Suppressor macrophage treated with lipopolysaccharide for 1 hour (primary cell): ENCODE measurements around the gene GLP1R.
A peak's percentile ranks its signal among the peaks of the same experiment; 100 is the strongest.
"Not testable (repeated sequence)": the region's sequence is repeated elsewhere in the genome, so short reads cannot be mapped to it uniquely, and the experiment has no call there.

Experiments
- DNase-seq, 3 donors: peaks; one replicate each; pipeline ENCODE4 v3.0.0-alpha.2; 2020 to 2022

The GLP1R gene

DNA sequence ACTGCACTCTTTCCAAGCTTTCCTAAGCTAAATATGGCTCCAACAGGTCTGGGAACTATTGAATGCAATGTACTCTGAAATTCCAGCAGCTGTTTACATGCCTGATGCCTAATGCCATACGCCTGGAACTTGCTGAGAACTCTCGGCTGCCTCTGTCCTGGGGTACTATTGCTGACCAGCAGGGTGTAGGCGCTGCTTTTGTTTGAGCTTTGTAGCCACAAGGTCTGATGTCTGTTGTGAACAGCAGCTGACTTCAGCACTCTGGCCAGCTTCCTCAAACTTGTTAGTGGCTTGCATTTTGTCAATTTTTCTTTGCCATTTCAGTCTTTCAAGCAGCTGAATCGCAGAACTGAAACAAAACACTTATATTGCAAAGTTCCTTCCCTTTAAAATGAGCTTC lies 39.8 kb downstream of the GLP1R start:
- peak; percentile 63 to 70 (median 64) for DNase-seq

DNA sequence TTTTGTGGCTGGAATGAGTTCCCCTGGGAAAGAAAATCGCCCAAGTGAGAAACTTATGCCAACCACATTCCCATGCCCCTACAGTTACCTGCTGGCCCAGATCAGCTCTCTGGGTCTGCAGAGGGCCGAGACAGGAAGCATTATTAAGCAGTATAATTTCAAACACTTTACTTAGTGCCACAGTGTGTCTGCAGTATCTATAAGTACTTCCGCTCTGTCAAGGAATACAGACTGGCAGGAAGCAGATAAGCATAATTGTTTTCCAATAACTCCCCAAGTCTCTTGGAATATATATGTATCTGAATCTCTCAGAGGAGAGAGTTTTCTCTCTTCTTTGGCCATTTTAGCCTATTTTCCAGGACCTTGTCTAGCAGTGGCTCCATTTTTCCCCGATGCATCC lies 41.5 kb downstream of the GLP1R start:
- DNase-seq: no peak

DNA sequence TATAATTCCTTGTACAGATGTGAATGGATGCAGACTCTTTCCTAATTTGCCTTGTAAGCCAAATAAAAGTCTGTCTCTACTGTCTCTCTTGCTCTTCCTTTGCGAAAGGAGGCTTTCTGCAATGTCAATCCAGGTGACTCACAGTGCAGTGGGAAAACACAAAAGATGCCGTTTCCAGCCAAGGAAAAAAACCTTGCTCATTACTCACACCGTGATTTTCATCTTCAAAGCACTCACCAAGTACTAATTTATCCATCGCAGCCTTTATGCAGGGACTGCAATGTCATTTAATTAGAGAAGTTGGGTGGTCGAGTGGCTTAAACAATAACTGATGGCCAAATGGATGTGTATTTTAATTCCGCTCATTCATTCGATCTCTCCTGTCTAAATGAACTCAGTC lies 42.6 kb downstream of the GLP1R start:
- no peak for DNase-seq

DNA sequence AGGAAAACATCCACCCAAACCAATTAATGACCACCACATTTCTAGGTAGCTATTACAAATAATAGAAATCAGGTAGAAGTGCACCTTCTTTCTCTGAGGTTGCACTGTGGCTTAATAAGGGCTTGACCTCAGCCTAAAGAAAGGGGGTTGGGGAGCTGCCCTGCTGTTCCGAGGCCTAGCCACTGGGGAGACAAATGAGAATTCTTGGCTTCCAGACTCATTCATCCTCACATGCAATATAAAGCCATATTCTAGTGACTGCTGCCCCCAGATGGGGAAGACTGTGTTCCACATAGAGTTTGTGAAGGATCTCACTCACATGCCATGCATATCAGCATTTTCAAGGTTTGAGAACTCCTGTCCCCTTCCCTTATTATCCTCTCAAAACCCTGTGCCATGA lies 43.5 kb downstream of the GLP1R start:
- DNase-seq: no peak

DNA sequence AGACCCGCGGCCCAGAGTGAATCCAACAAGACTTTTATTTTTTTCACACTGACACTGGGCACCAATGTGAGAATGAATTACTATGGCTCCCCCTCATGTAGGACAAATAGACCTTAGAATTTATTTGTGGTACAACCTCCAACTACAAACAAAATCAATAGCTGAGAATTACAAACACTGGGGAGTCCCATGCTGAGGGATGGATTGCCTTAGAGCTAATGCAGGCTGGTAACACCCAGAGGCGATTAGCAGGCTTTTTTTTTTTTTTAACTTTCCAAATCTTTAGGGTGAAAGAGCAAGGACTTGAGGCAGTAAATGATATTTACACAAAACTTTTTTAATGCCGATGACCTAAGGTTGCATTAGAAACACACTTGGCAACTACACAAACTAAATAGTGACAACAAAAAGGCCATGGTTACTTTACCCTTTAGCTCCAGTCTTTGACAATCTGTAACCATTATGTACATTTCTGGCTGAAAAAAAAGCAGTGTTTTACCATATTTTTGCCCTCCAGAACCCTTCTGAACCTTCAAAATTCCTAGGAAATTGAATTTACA lies 44.6 kb downstream of the GLP1R start:
- DNase-seq: no peak

DNA sequence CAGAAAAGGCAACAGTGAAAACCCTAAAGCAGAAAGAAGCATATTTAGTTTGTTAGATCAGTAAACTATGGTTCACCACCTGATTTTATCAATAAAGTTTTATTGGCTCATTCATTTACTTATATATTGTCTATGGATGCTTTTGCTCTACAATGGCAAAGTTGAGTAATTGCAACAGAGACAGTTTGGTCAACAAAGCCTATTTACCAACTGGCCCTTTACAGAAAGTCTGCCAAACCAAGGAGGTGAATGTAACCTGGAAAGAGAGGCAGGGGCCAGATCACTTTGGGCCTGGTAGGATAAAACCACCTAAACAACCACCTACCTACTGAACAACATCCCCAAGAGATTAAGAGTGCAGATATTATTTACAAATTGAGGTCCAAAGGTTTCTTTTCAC lies 47.0 kb downstream of the GLP1R start:
- no peak for DNase-seq

DNA sequence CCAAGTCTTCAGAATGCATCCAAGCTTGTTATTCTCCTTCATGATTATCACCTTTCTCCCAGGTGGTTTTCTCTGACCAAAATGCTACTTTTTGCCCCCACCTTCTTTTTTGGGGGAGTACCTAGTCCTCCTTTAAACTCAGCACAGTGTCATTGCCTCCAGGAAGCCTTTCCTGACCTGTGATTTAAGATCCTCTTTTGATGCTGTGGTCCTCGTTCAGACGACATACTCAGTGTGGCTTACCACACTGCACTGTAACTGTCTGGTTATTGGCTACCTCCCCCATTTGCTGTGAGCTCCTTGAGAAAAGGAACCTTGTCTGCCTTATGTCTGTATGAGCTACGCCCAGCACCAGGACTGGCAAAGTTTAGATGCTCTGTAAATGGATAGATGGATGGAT lies 51.8 kb downstream of the GLP1R start:
- DNase-seq: no peak

DNA sequence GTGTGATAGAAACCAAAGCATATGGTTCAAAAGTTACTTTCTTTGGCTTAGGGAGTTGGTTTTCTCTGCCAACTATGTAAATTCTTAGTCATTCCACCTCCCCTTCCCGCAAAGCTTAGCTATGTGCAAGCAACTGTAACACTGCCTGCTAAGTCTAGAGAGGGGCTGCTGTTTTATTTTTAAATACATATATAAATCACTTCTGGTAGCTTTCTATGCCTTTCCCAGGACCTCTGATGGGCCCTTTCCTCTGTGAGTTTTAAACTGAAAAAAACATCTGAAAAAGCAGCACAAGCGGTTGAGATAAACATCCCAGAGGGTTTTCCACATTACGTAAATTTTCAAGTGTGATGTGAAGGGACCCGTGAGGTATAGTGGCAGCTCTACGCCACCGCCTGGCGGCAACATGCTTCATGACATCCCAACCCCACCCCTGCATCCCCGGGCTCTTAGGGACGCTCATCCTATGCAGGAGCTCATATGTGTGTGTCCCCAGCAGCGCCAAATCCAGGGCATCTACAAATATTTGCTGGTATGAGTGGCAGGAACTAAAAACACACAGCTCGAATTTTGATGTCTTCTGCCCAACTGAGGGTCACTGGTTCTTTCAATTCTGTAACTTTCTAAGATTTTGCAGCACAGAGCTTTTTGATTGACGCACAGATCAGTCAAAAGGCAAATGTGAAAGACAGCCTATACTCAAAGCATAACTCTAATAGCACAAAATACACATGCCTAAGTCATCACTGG lies 53.7 kb downstream of the GLP1R start:
- DNase-seq: peak; percentile 55 to 62 (median 59)

DNA sequence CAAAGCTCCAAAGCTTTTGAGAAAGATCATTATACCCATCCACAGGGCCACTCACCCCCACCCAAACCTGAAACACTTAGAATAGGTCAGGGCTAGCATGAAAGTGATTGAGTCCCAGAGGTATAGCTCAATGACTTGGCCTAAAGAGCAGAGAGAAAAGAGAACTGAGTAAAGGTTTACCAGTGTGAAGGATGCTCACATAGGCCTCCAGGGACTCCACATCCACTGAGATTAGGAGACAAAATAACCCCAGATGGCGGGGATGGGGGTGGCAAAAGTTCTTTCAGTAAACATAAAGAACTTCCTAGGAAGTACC lies 54.2 kb downstream of the GLP1R start:
- DNase-seq: no peak

DNA sequence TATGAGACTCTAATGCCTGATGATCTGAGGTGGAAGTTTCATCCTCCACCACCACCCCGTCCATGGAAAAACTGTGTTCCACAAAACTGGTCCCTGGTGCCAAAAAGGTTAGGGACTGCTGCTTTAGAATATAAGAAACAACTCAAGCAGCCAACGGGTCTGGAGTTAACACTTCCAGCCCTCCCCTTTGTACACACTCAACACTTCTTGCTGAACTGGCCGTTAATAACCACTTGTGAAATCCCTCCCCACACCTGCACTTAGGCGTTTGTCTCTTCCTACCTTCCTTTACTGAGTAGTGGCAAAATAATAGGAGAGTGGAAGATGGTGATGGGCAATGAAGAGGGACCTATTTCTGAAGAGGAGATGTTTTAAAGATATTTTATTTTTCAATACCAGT lies 55.9 kb downstream of the GLP1R start:
- no peak for DNase-seq

DNA sequence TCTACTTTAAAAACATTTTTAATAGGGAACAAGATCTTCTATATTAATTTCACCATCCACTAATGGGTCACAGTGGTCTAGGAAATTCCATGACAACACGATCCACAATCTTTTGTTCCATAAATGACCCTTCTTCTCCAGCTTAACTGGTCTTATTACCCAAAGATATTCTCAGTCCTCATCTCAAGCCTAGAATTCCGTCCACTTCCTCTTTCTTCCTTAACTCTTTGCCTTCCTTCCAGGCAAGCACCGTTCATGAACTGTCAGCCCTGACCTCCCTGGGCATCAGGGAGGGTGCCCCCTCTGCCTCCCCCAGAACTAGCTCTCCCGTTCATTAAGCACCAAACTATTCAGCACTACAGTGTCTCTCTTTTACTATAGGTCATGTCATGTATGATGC lies 58.5 kb downstream of the GLP1R start:
- DNase-seq: no peak

DNA sequence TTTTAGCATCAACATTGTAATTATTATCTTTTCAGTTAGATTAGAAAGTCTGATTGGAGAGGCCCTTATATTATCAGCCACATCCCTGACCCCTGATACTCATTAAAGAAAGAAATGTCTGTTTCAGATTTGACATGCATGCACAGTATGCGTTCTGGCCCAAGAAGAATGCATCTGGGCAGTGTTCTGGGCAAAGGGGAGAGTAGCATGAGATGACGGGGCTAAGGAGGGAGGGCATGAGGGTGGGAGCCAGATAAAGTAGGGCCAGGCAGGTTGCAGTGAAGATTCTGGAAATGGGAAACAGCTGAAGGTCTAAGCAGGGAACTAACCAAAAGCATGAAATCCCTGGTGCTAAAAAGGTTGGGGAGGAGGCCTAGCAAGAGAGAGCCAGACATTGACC lies 59.1 kb downstream of the GLP1R start:
- no peak for DNase-seq

DNA sequence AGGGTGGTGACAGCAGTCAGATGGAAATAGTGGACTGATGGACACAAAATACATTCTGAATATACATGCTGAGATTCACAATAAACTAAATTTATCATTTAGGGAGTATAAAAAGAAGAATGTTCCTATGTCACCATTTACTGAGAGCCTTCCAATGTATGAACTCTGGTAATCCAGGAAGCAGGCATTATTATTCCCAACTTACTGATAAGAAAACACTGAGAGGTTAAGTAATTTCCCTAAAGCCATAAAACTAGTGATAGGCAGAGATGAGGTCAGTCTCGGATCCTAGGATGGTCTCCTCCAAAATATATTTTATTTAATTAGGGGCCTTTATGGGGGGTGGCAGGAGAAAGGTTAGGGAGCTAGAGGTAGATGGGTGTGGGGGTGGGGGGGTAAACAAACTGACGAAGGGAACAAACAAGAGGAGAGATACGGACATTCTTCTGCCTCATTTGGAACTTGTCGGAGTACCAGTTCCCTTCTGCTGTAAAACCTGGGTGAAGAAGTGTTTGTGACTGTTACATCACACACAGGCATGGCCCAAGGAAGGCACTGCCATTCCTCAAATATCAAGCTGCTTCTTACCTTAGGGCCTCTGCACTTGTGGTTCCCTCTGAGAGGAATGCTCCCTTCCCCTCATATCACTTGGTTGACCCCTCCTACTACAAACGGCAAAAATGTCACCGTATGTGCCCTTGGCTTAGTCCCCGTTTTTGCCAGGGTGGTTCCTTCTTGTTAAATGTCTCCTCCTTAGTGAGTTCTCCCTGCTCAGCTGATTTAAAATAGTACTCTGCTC lies 59.7 kb downstream of the GLP1R start:
- no peak for DNase-seq

DNA sequence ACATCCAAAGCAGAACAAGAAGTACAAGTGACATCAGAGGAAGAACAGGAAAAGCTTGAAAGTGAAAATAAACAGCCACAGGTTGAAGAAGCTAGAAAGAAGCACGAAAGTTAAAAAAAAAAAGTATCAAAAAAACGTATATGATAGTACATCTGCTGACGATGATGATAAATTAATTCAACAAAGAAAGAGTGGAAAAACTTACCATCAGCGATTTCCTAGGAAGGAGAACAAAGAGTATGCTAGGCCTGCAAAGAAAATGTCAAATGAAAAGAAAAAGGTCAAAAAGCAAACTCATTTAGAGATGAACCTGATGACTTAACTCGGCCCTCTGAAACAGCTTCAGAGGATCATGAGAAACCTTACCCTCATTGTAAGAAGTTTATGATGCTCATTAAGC lies 62.7 kb downstream of the GLP1R start:
- DNase-seq: no peak

DNA sequence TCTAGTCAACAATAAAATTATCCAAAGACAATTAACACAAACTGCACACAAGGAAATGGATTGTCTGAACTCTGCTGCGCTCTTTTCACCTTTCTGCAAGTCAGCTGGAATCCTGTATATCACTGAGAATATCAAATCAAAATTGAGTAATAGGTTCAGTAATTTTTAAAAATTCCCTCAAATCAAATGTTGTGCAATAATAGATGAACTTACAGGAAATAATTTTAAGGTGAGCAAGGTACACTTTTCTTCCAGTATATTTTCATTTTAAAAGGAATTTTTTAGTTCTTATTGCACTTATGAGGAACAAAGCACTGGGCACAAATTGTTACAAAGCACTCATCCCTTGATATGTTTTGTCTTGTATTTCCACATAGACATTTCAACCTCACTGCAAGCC lies 65.2 kb downstream of the GLP1R start:
- DNase-seq: no peak

DNA sequence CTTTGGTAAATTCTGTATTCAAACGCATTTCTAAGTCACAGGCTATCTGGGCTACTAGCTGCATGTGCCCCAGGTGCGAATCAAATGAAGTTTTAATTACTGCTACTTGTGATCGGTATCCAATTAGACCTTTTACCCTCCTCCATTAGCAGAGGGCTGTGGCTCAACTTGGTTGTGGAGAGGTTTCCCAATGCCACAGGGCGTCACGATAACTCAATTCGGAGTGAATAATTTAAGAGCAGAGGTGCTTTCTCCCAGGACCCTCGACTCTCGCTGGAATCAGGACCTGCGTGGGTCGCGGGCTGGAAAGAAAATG lies 65.8 kb downstream of the GLP1R start:
- peak in 1 of 3 donors; percentile 22 for DNase-seq

DNA sequence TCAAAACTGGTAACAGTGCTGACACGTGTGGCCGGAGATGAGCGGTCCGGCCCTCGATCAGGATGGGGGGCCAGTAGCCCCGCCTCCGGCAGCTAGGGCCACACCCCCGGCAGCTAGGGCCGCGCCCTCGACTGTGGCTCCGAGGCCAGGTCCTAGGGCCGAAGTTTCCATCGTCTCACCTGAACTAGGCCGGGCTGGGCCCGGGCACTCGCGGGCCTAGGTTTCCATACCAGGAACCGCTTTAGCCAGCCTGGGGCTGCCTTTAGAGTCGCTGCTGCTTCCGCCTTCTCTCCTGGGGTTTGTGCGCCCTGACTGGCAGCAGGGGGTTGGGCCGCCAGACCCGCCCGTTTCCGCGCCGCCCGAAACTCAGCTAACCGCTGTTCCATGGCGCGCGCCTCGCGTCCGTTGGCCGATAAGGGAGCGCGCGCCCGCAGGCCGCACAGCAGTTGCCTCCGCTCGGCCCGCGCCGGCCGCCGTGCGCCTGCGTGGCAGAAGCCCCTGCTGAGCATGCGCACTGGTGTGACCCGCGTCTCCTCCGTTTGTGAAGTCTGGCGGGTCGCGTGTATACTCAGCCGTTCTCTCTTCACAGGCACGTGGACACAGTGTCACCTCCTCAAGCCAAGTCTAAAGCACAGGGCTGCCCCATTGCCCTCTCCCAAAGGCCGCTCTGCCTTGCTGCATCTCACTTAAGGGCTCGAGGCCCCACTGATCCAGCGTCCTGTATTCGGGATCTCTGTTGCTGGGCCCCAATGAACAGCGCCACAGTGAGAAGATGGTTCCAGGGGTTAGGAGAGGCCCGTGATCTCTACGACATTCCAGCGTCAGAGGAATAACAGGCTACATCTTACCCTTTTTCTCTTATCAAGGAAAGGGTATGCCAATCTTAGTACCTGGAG lies 66.4 kb downstream of the GLP1R start, which contains the start of gene SAYSD1:
Gene SAYSD1 (minus strand): TSS at position 483 of the 896 bp plus-strand sequence. CDS start 97 bp downstream, at position 386.
- peak; percentile 97 to 98 (median 98) for DNase-seq

DNA sequence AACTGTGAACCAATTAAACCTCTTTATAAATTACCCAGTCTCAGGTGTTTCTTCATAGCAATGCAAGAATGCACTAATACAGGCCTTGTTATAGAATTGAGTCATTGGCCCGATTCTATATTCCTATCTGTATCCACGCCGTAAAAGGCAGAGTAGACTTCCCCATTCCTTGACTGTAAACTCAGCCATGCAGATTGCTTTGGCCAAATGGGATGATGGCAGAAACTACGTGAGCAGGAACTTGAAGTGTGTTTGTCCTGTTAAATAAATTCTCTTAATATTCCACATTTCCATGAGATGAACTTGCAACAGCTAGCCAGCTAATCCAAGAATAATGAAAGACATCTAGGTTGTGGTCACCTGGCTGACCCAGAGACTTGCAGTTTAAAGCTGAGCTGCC lies 70.3 kb downstream of the GLP1R start:
- no peak for DNase-seq

DNA sequence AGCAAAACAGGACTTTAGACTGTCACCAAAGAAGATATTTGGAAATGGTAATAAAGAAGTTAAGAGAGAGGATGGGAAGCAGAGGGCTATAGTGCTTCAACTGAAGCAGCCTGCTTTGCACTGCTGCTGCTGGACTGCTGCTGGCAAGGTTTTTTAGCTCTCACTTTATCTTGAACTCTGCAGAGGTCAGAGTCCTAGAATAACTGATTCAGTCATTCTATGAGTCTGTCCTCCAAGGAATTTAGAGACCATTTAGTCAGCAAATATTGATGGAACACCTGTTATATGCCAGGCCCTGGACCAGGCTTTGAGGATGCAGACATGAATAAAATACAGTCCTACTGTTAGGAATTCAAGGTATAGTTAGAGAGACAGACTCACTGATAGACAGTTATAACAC lies 75.5 kb downstream of the GLP1R start:
- no peak for DNase-seq

DNA sequence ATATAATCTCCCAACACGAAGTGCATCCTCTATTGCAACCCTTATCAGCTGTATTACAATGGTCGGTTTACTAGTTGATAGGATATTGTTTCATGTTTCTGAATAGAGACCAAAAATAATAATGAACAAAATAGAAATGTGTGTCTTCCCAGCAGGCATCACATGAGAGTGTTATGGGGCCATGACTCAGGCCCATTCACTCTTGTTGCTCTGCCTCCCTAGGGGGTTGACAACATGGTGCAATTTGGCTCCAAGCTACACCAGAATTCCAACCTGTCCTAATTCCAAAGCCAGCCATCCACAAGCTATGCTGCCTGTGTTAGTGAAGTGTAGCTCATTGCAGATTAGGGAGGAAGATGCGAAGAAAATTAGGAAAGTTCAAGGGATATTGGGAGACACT lies 79.5 kb downstream of the GLP1R start:
- no peak for DNase-seq

DNA sequence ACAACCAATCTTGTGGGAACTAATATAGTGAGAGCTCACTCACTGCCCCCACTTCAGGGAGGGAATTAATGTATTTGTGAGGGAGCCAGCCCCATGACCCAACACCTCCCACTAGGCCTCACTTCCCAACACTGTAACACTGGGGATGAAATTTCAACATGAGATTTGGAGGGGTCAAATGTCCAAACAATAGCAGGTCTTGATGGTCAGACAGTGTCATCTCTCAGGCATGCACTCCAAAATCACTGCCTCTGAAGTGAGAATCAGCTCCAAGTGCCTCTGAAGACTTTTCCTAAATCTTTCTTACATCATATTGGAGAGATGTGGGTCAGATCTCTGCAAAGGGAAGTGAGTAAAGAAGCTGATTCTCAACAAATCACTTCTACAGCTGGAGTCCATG lies 80.3 kb downstream of the GLP1R start:
- no peak for DNase-seq

DNA sequence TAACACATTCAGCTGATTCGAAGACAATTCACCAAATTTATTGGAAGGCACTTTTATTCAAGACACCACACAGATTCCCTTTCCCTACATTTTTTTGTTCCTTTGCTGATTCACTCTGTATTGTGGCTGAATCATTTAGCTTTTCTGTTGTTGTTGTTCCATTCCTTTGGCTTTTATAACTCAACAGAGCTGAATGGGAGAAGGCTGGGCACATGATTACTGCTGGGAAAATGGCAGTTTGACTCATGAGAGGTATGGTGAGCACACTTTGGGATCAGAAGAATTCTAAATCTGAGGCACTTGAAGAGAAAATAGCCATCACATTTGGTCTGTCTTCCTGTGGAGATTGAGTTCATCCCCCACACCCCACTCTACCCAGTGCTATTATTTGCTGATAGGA lies 82.1 kb downstream of the GLP1R start:
- DNase-seq: no peak

DNA sequence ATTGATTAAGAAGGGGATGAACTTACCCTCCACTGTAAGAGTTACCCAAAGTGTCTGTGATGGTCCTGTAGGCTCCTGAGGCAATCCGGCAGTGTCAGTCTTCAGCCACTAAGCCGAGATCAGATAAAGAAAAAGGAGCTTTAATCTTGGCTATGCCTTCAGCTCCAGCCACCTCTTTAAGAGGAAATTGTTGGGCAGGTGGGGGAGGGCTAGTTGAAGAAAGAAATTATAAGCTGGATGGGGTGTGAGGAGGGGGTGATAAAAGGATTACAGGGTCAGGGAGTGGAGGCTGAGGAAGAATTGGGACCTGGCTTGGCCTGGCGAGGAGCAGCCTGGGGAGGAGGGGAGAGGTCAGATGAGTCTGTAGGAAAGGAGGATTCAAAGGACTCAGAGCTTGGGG lies 86.2 kb downstream of the GLP1R start:
- not testable (repeated sequence) for DNase-seq
